OCI-LY3 (cell line): Measurements from ENCODE around the gene CSRNP3.

ENCODE experiments used
- CTCF ChIP-seq: fragments of 200-600, 300-600 bp; sonication (generic); IDR thresholded peaks from 2 replicates; pipeline ENCODE4 v1.5.1; 2014; ENCODE audit warnings: antibody characterized with exemption, low read length, low read depth
- EZH2phosphoT487 ChIP-seq: fragments of 200-600 bp; shearing (Covaris generic); IDR thresholded peaks from 2 replicates; pipeline ENCODE4 v1.6.1; 2018; ENCODE audit warnings: antibody characterized with exemption, mixed run types, low read depth

GRCh38 chr2:165586019-165586418 lies 116.5 kb downstream of the CSRNP3 start:
- TF ChIP-seq CTCF, result no peak
- TF ChIP-seq EZH2phosphoT487, result no peak
